Activated T-cell treated with anti-CD3 and anti-CD28 coated beads for 1 hour (primary cell): ENCODE data around the gene CRB2.

Source experiments
- DNase-seq: peaks from one replicate; pipeline ENCODE4 v3.0.0-alpha.2; 2020; ENCODE audit warnings: low read depth

Gene CRB2

DNA sequence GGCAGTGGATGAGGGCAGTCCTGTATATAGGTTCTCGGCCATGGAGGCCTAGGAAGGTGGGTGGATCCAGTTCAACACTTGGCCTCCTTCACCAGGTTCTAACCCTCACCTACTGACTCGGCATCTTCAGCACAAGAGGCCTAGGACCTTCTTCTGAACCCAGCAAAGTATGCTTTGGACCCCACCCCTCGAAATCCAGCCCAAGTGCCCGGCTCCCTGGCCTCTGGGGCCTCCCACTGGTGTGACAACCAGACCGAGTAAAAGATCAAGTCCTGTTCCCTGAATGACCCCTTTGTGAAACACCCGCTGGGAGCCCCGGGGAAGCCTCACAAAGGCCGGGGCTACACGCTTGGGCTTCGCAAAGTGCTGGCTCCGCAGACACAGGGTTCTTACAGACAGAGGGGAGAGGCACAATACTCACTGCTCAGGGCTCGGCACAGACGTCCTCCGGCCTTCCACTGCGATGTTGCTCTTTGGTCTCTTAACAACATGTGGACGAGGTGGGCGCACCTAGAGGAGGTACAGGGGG is 47.0 kb downstream of the CRB2 start:
- DNase-seq: no peak

DNA sequence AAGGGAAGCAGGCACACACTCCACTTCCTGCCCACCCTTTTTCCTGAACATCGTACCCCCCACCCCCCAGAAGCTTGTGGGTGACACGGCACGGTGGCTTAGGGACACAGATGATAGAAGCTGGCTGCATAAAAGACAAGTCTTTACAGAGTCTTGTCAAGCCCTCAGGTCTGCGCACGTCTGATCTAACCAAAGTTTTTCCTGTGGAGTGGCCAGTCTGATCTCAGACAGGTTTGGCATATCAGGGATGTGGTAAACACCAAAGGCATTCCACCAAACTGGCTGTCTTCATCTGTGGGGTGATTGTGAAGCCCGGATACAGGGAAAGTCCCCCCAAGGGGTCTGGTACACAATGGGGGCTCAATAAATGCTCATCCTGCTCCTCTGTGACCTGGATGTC is 50.0 kb downstream of the CRB2 start:
- no peak for DNase-seq

DNA sequence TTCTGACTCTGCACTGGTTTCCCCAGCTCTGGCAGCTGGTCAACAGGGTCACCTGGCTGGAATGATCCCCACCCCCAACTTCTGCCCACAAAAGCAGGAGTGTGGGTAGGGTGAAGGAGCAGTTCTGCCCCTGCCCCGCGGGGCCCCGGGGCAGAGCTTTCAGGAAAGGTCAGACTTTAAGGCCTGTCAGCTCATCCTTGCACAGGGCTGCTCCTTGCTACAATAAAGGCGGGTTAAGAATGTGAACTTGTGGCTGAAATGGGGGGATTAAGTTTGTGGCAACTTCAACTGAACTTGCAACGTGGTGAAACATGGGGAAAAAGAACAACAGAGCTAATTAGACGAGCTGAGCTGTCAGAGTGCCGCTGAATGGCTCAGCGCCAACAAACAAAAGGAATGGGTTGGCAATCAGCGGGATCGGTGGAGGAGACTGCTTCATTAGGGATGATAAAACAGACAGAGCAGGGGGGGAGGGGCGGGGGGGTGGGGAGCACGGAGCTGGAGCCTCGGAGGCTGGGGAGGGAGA is 50.8 kb downstream of the CRB2 start:
- no peak for DNase-seq

DNA sequence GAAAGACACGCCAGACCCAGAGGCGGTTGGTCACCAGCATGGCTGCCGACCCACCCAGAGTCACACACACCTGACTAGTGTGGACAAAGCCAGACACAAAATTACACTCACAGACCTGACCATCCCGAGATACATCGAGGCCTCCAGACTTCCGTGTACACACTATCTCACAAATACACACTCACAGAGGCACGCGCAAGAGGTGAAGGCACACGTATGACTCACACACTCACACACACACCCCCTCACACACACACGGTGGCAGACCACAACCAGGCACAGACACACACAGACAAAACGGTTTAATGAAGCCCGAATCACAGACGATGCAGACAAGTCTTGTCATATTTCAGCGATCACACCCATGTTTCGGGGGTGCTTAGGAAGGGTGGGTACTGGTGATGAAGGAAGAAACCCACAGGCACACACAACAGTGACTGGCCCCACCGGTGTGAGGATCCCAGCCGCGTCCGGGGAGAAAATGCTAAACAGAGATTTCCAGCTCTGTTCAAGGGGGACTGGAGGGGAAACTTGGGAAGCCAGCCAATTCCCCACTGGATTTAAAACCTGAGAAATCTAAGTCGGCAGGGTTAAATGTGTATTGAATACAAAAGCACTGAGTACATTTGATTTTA is 51.3 kb downstream of the CRB2 start:
- no peak for DNase-seq

DNA sequence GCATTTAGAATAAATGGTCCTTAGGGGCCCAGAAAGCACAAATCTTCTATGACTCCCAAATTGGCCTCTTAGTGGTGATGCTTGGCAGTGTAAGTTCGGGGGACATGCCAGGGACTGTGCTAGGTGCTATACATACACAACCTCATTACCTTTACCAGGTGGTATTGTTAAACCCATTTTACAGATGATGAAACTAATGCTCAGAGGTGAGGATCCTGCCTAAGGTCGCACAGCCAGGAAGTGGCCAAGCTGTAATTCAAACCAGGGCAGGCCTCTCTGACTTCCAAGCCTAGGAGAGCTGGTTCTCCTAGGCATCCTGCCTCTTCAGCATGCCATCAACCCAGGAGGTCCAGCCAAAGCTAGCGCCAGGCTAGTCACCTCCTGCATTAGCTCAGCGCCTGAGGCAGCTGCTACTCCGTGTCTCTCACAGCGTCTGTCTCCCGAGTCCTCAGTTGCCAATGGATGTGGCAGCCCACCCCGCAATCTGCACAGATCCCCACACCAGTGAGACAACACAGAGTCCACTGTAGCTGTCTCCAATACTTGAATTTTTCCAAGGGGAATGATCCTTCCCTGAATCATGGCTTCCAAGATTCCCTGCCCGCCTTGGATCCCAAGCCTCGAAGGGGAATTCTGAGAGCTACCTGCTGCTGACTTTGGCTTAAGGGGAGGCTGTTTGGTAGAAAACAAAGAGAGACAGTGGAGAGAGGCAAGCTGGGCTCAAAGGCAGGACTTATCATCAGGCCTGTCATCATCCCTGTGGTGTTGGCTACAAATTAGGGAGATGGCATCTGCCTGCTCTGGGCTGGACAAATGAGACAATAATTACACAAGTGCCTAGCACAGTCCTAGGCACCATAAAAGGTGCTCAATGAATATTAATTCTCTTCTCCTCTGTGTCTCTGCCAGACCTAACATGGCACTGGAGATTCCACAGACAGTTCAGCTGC is 52.6 kb downstream of the CRB2 start:
- no peak for DNase-seq

DNA sequence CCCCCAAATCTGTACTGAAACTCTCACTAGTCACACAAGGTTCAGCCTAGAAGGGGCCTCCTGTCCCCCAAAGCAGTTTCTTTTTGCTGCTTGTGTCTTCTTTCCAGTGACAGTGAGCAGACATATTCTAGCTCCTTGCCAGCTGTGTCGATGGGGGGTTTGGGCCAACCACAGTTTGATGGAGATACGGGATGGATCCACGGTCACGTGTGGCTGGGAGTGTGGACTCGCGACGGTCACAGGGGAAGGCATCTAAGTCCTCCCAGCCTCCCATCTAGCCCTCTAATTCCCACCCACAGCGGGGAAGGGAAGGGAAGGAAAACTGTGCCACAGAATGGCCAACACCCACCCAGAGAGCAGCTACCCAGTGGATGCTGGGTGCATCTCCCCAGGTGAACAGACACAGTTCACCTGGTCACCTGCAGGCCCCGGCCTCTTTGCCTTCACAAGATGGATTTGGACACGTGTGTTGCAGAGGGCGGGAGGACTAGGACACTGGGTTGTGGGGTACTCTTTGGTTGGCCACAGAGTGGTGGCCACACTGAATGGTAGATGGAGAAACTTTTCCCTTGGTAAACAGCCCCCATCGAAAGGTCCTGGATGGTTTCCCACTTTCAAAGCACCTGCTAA is 54.4 kb downstream of the CRB2 start:
- no peak for DNase-seq

DNA sequence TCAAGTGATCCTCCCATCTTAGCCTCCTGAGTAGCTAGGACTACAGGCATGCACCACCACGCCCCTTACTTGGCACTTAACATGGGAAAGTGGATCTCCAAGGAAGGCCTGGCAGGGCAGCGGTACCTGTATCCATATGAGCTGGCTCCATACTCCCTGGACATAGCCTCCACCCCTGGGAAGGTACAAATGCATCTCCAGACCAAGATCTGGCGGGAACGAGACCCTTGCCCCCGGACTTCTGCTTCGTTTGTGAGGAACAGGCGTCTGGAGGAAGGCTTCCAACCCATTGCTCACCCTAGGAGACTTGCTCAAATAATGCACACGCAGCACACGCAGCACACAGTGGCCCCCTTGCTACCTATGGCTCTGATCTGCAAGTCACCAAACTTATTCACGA is 55.2 kb downstream of the CRB2 start:
- no peak for DNase-seq

DNA sequence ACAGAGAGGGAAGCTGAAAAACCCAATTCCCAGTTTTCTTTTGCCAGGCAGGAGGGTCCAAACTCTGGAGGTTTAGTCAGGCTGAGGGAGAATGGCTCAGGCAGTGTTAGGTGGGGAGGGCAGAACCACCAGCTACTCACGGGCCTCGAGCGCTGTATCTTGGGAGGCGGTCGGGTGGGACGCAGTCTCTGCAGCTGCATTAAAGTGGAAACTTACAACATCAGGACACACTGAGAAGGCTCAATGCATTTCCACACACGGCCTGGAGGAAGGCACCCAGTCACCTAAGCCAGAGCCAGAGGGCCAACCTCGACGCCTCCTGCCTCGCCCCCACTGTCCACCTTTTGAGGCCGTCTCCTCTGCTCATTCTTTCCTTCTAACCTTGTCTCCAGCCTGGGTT is 55.6 kb downstream of the CRB2 start:
- DNase-seq: no peak

DNA sequence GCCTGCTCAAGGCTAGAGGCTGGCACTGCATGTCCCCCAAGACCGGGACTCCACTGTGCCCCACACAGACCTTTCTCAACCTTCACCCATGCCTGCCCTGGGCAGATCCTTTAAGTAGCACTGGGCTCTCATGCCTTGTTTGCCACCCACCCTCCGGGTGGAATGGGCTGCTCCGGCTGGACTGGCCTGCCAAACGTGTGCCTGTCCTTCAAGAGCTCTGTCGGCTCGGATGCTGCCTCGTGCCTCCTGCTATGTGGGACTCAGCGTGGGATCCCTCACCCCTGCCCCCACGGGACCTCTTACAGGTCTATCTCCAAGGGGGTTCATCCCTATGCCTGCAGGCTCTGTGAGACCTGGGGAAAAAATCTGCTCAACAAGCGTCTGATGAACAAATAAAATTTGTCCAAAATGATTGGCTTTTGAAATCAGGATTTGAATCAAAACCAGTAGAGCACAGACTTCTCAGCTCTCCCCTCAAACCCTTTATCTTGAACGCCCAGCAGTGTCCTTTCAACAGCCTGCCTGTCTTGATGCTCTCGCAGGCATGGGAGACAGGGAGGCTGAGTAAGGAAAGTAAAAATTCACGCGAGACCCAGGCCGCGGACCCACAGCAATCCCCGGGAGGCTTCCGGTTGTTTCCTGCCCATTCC is 56.3 kb downstream of the CRB2 start:
- no peak for DNase-seq

DNA sequence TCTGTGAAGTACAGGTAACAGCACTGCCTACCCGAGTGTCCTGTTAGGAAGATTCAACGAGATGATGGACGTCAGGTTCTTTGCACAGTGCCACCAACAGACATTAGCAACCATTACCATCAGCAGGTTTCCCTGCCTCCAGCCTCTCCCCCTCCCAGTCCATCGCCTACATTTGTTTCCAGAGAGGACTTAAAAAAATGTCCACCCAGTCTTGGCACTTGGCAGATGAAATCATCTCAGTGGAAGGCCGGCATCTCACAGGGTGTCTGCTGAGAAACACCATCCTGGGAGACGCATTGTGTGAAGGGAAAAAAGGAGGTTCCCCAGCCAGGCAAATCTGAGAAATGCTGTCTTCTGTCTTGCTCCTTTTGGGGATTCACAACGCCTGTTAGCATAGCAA is 58.2 kb downstream of the CRB2 start:
- no peak for DNase-seq

DNA sequence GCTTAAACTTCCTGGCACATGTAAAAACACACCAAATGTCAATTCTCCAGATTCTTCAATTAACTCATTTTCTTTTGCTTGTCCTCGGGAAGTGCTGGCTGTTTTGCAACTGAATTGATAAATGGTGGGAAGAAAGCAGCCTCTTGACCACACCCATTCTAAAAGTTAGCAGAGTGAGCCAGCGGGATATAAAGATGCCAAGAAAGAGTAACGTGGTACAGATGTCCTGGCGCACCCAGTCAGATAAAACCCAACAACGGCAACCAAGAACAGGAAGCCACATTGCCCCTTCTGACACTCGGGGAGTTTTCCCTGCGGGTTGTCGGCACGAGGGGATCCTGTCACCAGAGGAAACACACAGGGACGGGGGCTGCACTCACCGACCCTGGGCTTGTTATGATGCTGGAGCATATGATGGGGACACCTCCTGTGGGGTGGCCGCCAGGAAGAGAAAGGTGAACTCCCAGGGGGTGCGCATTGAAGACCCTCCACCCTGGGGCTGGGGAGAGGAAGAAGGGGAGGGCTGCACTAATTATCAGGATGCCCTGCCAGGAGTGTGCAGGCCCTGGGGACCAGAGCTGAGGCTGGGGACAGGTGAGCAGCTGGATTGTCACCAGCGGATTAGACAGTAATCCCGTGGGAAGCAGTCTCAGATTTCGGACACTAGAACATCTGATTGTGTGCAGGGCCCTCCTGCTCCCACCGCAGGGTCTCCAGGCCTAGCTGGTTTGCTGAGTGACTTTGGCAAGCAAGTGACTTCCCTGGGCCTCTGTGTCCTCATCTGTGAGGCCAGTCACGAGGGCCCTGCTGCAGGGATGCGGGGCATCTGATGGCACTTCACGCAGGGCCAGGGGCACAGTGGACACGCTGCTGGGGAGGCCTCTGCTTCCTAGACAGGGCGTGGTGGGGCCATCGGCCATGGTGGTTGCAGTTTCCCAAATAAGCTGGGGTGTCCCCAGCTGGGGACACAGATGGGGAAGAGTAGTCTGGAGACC is 59.2 kb downstream of the CRB2 start:
- DNase-seq: no peak

DNA sequence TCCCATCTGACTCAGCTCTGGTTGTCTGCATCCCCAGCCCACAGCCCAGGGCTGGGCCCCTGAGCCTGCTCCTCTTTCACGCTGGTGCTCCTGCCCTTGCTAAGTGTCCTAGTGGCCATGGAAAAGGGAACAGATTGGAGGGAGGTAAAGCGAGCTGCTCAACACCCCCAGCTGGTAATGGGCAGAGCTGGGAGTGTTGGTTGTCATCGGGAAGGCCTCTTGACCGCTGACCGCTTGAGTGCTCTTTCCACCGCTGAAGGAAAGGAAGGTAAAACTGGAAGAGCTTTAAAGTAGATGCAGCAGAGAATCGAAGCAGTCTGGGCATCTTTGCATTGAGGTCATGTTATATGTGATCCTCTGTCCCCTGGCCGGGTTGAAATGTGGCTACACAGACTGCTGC is 60.2 kb downstream of the CRB2 start:
- no peak for DNase-seq

DNA sequence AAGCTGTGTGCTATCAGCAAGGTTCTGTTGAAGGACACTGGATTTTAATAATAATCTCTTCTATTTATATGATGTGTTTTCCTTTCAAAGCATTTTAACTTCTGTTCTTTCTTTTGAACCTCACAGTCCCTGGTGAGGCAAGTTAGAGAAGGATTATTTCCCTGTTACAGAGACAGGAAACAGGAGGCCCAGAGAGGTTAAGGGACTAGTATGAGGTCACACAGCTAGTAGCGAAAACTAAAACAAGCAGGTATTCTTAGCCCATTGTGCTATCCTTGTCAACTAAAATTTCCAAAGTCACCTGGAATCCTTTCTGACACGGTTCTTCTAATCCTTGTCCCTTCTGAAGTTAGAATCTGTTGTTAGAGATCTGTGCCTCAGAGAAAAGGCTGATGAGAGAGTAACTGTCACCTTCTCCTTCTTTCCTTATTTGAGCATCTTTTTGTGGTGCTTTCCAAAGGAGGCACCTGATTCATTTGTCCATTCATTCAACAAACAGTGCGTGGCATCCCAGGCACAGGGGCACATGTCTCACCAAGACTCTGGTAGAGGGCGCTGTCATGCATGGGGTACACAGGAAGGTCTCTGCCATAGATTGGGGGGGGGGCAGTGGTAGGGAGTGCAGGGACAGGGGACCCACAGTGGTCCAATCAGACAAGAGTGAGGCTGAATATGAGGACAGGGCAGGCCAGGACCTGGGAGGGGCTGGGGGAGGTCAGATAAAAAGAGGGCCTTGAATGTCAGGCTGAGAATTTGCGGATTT is 61.5 kb downstream of the CRB2 start:
- DNase-seq: no peak

DNA sequence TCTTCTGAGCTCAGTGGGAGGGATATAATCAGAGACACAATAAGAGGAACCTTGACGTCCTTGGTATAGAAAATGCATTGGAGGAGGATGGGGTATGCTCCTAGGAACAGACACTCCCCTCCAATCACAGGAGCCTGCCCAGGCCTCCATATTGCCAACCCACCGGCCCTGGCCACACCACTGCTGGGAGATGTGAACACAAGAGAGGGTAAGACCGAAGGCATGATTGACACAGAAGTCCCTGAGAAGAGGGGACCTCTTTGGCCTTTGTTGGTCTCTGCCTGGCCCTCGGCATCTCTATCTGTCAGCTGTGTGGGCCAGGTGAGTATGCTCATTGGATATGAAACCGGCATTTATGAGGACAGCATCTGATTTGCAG is 62.0 kb downstream of the CRB2 start:
- DNase-seq: no peak

DNA sequence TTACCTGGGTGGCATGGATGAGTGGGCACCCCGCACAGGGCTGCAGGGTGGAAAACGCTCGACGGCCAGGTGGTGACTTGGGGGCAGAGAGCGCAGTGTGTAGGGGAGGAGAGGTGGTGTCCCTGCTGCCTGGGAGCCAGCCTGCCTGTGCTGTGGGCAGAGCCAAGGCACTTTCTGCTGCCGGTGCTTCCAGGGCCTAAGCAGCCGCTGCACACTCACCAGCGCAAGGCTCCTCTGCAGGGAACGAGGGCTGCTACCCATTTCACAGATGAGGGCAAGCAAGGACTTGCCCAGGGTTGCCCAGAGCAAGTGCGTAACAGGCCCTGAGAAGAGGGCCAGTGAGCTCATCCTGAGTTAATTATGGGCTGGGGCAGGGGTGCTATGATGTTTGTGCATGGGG is 62.5 kb downstream of the CRB2 start:
- DNase-seq: no peak

DNA sequence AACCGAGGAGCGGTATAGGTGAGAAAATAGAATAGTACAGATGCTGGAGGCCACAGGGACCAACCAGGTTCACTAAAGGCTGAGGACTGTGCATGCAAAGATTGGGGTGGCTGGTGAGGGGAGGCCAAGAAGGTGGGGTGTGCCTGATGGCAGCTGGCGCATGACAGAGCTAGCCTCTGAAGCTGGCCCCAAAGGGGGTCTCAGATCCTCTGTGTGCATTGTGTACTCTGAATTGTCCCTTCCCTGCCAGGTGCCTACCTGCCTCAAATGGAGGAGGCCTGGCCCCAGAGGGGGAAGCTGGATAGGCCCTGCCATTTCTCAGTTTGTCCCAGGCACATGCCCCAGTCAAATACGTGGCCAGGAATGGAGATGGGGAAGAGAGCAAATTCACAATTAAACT is 63.1 kb downstream of the CRB2 start:
- DNase-seq: no peak

DNA sequence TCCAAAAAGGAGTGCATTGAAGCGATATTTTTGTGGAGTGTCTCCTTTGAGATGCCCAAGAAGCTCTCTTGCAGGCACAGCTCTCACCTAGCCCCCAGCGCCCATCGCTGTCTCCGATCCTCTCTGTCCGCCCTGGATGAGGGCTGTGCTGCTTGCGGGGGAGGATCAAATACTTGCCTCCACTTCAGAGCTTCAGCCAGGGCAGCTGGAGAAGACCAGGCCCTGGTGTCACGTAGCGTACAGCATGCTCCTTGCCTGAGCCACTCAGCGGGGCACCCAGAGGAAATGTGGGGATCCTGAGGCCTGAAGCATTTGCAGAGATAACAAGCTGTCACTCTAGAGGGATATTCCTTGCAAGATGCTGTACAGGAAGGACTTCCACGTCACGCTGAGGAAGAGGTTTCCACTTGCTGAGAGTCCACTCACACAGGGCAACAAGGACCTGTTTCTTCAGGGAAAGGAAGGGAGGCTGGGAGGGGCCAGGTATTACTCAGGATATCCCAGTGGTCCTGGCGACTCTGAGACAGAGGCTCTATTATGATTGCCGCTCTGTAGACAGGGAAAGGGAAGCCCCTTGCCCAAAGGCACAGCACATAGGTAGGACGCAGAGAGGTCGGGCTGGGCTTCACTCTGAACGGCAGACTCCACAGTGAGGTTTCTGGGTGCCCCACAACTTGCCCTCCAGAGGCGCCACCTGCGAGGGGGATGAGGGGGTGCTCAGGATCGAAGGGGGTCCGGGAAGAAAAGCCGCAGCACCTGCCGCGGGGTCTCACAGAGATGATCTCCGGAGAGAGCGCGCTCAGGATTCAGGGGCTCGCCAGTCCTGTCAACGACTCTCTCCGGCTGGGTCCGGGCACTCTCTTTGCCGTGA is 64.0 kb downstream of the CRB2 start:
- no peak for DNase-seq

DNA sequence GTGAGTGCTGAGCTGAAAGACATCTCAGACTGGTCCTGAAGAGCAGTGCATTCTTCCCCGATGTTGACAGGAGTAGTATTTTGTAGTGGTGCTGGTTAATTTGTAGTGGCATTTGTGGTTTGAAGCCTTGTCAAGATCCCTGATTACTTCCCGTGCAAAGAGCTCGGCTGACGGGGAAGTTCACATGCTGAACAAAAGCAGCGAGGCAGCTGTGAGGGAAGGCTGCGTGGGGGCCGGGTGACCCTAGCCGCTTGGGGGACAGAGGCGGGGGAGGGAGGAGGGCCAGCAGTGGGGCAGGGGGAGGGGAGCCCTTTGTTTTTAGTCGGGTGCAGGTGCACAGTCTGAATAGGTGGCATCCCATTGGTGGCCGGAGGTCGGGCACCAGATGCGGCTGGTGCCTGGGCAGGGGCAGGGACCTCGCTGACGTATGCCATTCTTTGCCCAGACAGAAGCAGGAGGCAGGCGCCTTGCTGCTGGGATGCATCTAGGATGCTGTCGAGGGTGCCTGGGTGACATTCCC is 64.7 kb downstream of the CRB2 start:
- DNase-seq: no peak

DNA sequence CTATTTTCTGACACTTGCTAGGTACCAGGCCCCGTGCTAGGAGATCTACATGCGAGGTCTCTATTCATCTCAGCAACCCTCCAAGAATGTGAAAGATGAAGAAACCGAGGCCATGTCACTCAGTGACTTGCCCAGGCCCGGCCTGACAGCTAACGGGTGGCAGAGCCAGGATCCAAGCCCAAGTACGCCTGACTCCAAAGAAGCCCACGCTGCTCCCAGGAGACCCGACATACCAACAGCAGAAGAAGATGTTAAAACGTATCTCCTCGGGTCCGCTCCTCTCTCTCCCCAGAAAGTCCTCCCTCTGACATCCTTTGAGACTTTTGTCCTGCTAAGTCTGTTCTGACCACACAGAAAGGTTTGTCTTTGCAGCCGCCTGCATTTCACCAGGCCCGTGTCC is 65.2 kb downstream of the CRB2 start:
- no peak for DNase-seq
